ENCODE results near the gene KRT27. TPM values are rescaled to one million over a fixed set of nuclear protein-coding genes. Genes with fewer than 3 reads are reported as not detected.
"Not testable (repeated sequence)": the region's sequence is repeated elsewhere in the genome, so short reads cannot be mapped to it uniquely, and the experiment has no call there.

KRT27 gene
- total RNA-seq, 1 donor from 2014 or later = not detected

GRCh38 chr17:40755231-40755630 is 27.1 kb downstream of the KRT27 start, which contains the start of gene KRT25:
TSS of gene KRT25 (minus strand) at chr17:40755331. CDS start at chr17:40755271, 60 bp downstream.
- no peak for DNase-seq (ENCODE audit: low spot score)

- DNase-seq (ENCODE audit: low spot score) = no peak
These were observed 28.5 kb downstream of the KRT27 start for GRCh38 chr17:40753804-40754203.

GRCh38 chr17:40751065-40751464 is 31.3 kb downstream of the KRT27 start:
- no peak for DNase-seq (ENCODE audit: low spot score)

GRCh38 chr17:40750391-40750790 is 32.0 kb downstream of the KRT27 start:
- no peak for DNase-seq (ENCODE audit: low spot score)

- DNase-seq (ENCODE audit: low spot score) = not testable (repeated sequence)
These were observed 33.7 kb downstream of the KRT27 start for GRCh38 chr17:40748666-40749065.

GRCh38 chr17:40738553-40738952 is 43.8 kb downstream of the KRT27 start:
- no peak for DNase-seq (ENCODE audit: low spot score)

- DNase-seq (ENCODE audit: low spot score) = no peak
These were observed 47.3 kb downstream of the KRT27 start for GRCh38 chr17:40735016-40735415.

GRCh38 chr17:40734018-40734417 is 48.3 kb downstream of the KRT27 start:
- no peak for DNase-seq (ENCODE audit: low spot score)

- no peak for DNase-seq (ENCODE audit: low spot score)
These were observed 51.4 kb downstream of the KRT27 start for GRCh38 chr17:40730970-40731369.

GRCh38 chr17:40727447-40728231 is 54.7 kb downstream of the KRT27 start:
- DNase-seq (ENCODE audit: low spot score) = no peak

GRCh38 chr17:40726919-40727318 is 55.4 kb downstream of the KRT27 start:
- DNase-seq (ENCODE audit: low spot score) = no peak

Other genes starting within 250 kb of the KRT27 start
- gene CCR7, start 217.1 kb downstream of the KRT27 start, total RNA-seq = 1.3 TPM
- gene SMARCE1, start 134.7 kb downstream of the KRT27 start, total RNA-seq = 90.5 TPM
- gene KRT222, start 117.4 kb downstream of the KRT27 start, total RNA-seq = 12.7 TPM
- gene KRT24, start 78.8 kb downstream of the KRT27 start, total RNA-seq = 0.17 TPM
- gene KRT25, start 27.2 kb downstream of the KRT27 start, total RNA-seq = not detected
- not detected for gene KRT26, start 10.3 kb downstream of the KRT27 start, total RNA-seq
- gene KRT28, start 17.4 kb upstream of the KRT27 start, total RNA-seq = not detected
- gene KRT10, start 40.1 kb upstream of the KRT27 start, total RNA-seq = 30.1 TPM
- not detected for gene KRT12, start 84.7 kb upstream of the KRT27 start, total RNA-seq
- gene KRT20, start 102.7 kb upstream of the KRT27 start, total RNA-seq = 0.32 TPM
- 7.0 TPM for gene KRT23, start 155.1 kb upstream of the KRT27 start, total RNA-seq
- not detected for gene KRT39, start 184.4 kb upstream of the KRT27 start, total RNA-seq
- not detected for gene KRT40, start 201.8 kb upstream of the KRT27 start, total RNA-seq
- gene KRTAP3-3, start 211.6 kb upstream of the KRT27 start, total RNA-seq = not detected
- not detected for gene KRTAP3-2, start 217.4 kb upstream of the KRT27 start, total RNA-seq
- not detected for gene KRTAP3-1, start 226.6 kb upstream of the KRT27 start, total RNA-seq
- gene KRTAP1-5, start 244.7 kb upstream of the KRT27 start, total RNA-seq = not detected
- not detected for gene KRTAP1-4, start 247.6 kb upstream of the KRT27 start, total RNA-seq